Embryonic facial prominence (tissue), 1 donor: ENCODE data around the gene KAT2B.
A peak's percentile ranks its signal among the peaks of the same experiment; 100 is the strongest.

Experiments
- DNase-seq: peaks from one replicate; pipeline ENCODE4 v3.0.0-alpha.2; 2016; ENCODE audit errors: extremely low spot score

Gene KAT2B

GRCh38 chr3:20142517-20142916 is 102.3 kb downstream of the KAT2B start:
- DNase-seq, result no peak

- DNase-seq, result no peak
These were observed 103.3 kb downstream of the KAT2B start for GRCh38 chr3:20143519-20143918.

GRCh38 chr3:20145874-20146273 is 105.6 kb downstream of the KAT2B start:
- DNase-seq, result no peak

- no peak for DNase-seq
These were observed 106.1 kb downstream of the KAT2B start for GRCh38 chr3:20146301-20146700.

GRCh38 chr3:20147361-20147760 is 107.1 kb downstream of the KAT2B start:
- no peak for DNase-seq

- no peak for DNase-seq
These were observed 108.2 kb downstream of the KAT2B start for GRCh38 chr3:20148466-20148865.

GRCh38 chr3:20154078-20154477 is 113.8 kb downstream of the KAT2B start:
- DNase-seq, result no peak

GRCh38 chr3:20154928-20155327 is 114.7 kb downstream of the KAT2B start:
- DNase-seq, result no peak

GRCh38 chr3:20160230-20160629 is 120.0 kb downstream of the KAT2B start:
- DNase-seq, result no peak

GRCh38 chr3:20161714-20162113 is 121.5 kb downstream of the KAT2B start:
- DNase-seq, result no peak

- no peak for DNase-seq
These were observed 133.7 kb downstream of the KAT2B start for GRCh38 chr3:20173844-20174410.

GRCh38 chr3:20181276-20181675 is 141.0 kb downstream of the KAT2B start:
- DNase-seq, result no peak

GRCh38 chr3:20182206-20182605 is 142.0 kb downstream of the KAT2B start:
- DNase-seq, result no peak

GRCh38 chr3:20185331-20185678 is 145.1 kb downstream of the KAT2B start:
- no peak for DNase-seq

- DNase-seq, result peak; percentile 94
These were observed 145.7 kb downstream of the KAT2B start, which contains the start of gene SGO1 for GRCh38 chr3:20185679-20186599. SGO1 (minus strand) TSS chr3:20186206; CDS start chr3:20184027, 2,179 bp downstream.

GRCh38 chr3:20186600-20187004 is 146.4 kb downstream of the KAT2B start:
- DNase-seq, result peak; percentile 22

- no peak for DNase-seq
These were observed 150.7 kb downstream of the KAT2B start for GRCh38 chr3:20190991-20191390.

GRCh38 chr3:20194793-20195460 is 154.7 kb downstream of the KAT2B start:
- no peak for DNase-seq

- no peak for DNase-seq
These were observed 157.5 kb downstream of the KAT2B start for GRCh38 chr3:20197775-20198174.

- no peak for DNase-seq
These were observed 160.9 kb downstream of the KAT2B start for GRCh38 chr3:20201143-20201542.
